HG03439 (cell line): ENCODE results near the gene FRMD6.
"Not testable (repeated sequence)": the region's sequence is repeated elsewhere in the genome, so short reads cannot be mapped to it uniquely, and the experiment has no call there.

Source experiments
- ATAC-seq: cut with Tn5 transposase; IDR thresholded peaks from one replicate; pipeline ENCODE4 v1.9.1; 2021; ENCODE audit warnings: mild to moderate bottlenecking, moderate library complexity; ENCODE audit not compliant: unreplicated experiment

Gene FRMD6

GRCh38 chr14:51766586-51766985, 114.9 kb downstream of the FRMD6 start:
- not testable (repeated sequence) for ATAC-seq

- ATAC-seq = not testable (repeated sequence)
These were observed 117.6 kb downstream of the FRMD6 start for GRCh38 chr14:51769261-51769660.

- no peak for ATAC-seq
These were observed 122.5 kb downstream of the FRMD6 start for GRCh38 chr14:51774209-51774608.

GRCh38 chr14:51776102-51776894, 124.6 kb downstream of the FRMD6 start:
- no peak for ATAC-seq

- ATAC-seq = no peak
These were observed 128.4 kb downstream of the FRMD6 start for GRCh38 chr14:51780006-51780692.
